H9 (cell line): Measurements from ENCODE around the gene RAMP3. TPM values are rescaled to one million over a fixed set of nuclear protein-coding genes. Genes with fewer than 3 reads are reported as not detected.

Experiments
- DNase-seq: peaks from one replicate; pipeline ENCODE4 v3.0.0-alpha.2; 2017
- H2AFZ ChIP-seq: one replicate; pipeline ENCODE4 v1.6.1; 2013; ENCODE audit warnings: mild to moderate bottlenecking, low read length, control low read depth, moderate library complexity
- H2AK5ac ChIP-seq: 2 replicates; pipeline ENCODE4 v1.6.1; 2013; ENCODE audit warnings: low read length, control low read depth, mixed read lengths; ENCODE audit not compliant: insufficient read length
- H2BK120ac ChIP-seq: one replicate; pipeline ENCODE4 v1.6.1; 2013; ENCODE audit warnings: low read depth, mild to moderate bottlenecking, low read length, control low read depth, inconsistent platforms; ENCODE audit not compliant: poor library complexity, severe bottlenecking
- H2BK12ac ChIP-seq: 2 replicates; pipeline ENCODE4 v1.6.1; 2013; ENCODE audit warnings: low read length, control low read depth, mixed read lengths, low read depth; ENCODE audit not compliant: insufficient read length
- H2BK15ac ChIP-seq: 2 replicates; pipeline ENCODE4 v1.6.1; 2013; ENCODE audit warnings: low read depth, low read length, control low read depth
- H2BK20ac ChIP-seq: one replicate; pipeline ENCODE4 v1.6.1; 2013; ENCODE audit warnings: low read depth, mild to moderate bottlenecking, low read length, control low read depth, inconsistent platforms; ENCODE audit not compliant: poor library complexity, severe bottlenecking
- H2BK5ac ChIP-seq: 2 replicates; pipeline ENCODE4 v1.6.1; 2013; ENCODE audit warnings: low read length, control low read depth, mixed read lengths; ENCODE audit not compliant: insufficient read length
- H3K14ac ChIP-seq: 2 replicates; pipeline ENCODE4 v1.6.1; 2013; ENCODE audit warnings: low read length, control low read depth; ENCODE audit not compliant: insufficient read depth
- H3K18ac ChIP-seq: 2 replicates; pipeline ENCODE4 v1.6.1; 2013; ENCODE audit warnings: low read depth, mild to moderate bottlenecking, mixed read lengths, low read length, control low read depth; ENCODE audit not compliant: insufficient read length
- H3K23ac ChIP-seq: 2 replicates; pipeline ENCODE4 v1.6.1; 2013; ENCODE audit warnings: low read length, control low read depth, mixed read lengths, low read depth; ENCODE audit not compliant: insufficient read length
- H3K23me2 ChIP-seq: 2 replicates; pipeline ENCODE4 v1.6.1; 2013; ENCODE audit warnings: low read depth, mild to moderate bottlenecking, mixed read lengths, low read length, control low read depth; ENCODE audit not compliant: insufficient read length, poor library complexity, severe bottlenecking
- H3K27ac ChIP-seq: 2 replicates; pipeline ENCODE4 v1.5.1; 2013; ENCODE audit warnings: low read length, control low read depth, mixed read lengths, low read depth; ENCODE audit not compliant: insufficient read length
- H3K27me3 ChIP-seq: 2 replicates; pipeline ENCODE4 v1.6.1; 2013; ENCODE audit warnings: low read length, control low read depth, inconsistent platforms; ENCODE audit not compliant: insufficient read depth
- H3K4ac ChIP-seq: 2 replicates; pipeline ENCODE4 v1.6.1; 2013; ENCODE audit warnings: low read depth, mild to moderate bottlenecking, control low read depth, inconsistent platforms, low read length, moderate library complexity
- H3K4me1 ChIP-seq: 2 replicates; pipeline ENCODE4 v1.6.1; 2013; ENCODE audit warnings: low read length, control low read depth, inconsistent platforms; ENCODE audit not compliant: insufficient read depth
- H3K4me2 ChIP-seq: 2 replicates; pipeline ENCODE4 v1.6.1; 2013; ENCODE audit warnings: low read length, control low read depth, mixed read lengths; ENCODE audit not compliant: insufficient read length, insufficient read depth
- H3K56ac ChIP-seq: 2 replicates; pipeline ENCODE4 v1.6.1; 2013; ENCODE audit warnings: low read depth, mild to moderate bottlenecking, mixed read lengths, low read length, control low read depth; ENCODE audit not compliant: insufficient read length
- H3K79me1 ChIP-seq: 2 replicates; pipeline ENCODE4 v1.6.1; 2013; ENCODE audit warnings: low read depth, mild to moderate bottlenecking, moderate library complexity, low read length, control low read depth, inconsistent platforms; ENCODE audit not compliant: insufficient read depth, poor library complexity, severe bottlenecking
- H3K79me2 ChIP-seq: 2 replicates; pipeline ENCODE4 v1.6.1; 2013; ENCODE audit warnings: low read length, control low read depth, inconsistent platforms; ENCODE audit not compliant: insufficient read depth
- H3K9ac ChIP-seq: 2 replicates; pipeline ENCODE4 v1.6.1; 2013; ENCODE audit warnings: low read length, control low read depth, mixed read lengths; ENCODE audit not compliant: insufficient read length; ENCODE audit errors: extremely low read depth
- H3K9me3 ChIP-seq: one replicate; pipeline ENCODE4 v1.6.1; 2013; ENCODE audit warnings: low read depth, low read length, inconsistent platforms; ENCODE audit not compliant: control insufficient read depth
- H3T11ph ChIP-seq: one replicate; pipeline ENCODE4 v1.6.1; 2013; ENCODE audit warnings: mild to moderate bottlenecking, low read length, control low read depth, inconsistent platforms
- H4K20me1 ChIP-seq: one replicate; pipeline ENCODE4 v1.6.1; 2013; ENCODE audit not compliant: control insufficient read depth, insufficient read length, insufficient read depth
- H4K5ac ChIP-seq: 2 replicates; pipeline ENCODE4 v1.6.1; 2013; ENCODE audit warnings: low read depth, mild to moderate bottlenecking, mixed read lengths, low read length, control low read depth; ENCODE audit not compliant: insufficient read length
- H4K8ac ChIP-seq: replicated peaks from 2 replicates; pipeline ENCODE4 v1.6.1; 2013; ENCODE audit warnings: low read length, control low read depth, mixed read lengths, low read depth; ENCODE audit not compliant: insufficient read length
- H4K91ac ChIP-seq: 2 replicates; pipeline ENCODE4 v1.6.1; 2013; ENCODE audit warnings: low read depth, mild to moderate bottlenecking, moderate library complexity, mixed read lengths, low read length, control low read depth; ENCODE audit not compliant: insufficient read length
- H3K27ac Mint-ChIP-seq, 3 experiments: 2 replicates in 2 of 3; 3 replicates in 1 of 3; pipeline ENCODE4 v1.8.0; 2020 to 2021; ENCODE audit warnings: mixed read lengths in 3 of 3, mild to moderate bottlenecking in 1 of 3, moderate library complexity in 1 of 3
- H3K27me3 Mint-ChIP-seq: 2 replicates; pipeline ENCODE4 v1.8.0; 2021; ENCODE audit warnings: low read depth, mild to moderate bottlenecking, moderate library complexity, mixed read lengths
- H3K36me3 Mint-ChIP-seq, 3 experiments: 2 replicates in 2 of 3; 3 replicates in 1 of 3; pipeline ENCODE4 v1.8.0; 2020 to 2021; ENCODE audit warnings: low read depth in 3 of 3, mixed read lengths in 3 of 3; ENCODE audit not compliant: insufficient read depth in 1 of 3
- H3K4me1 Mint-ChIP-seq, 2 experiments: 2 replicates each; pipeline ENCODE4 v1.8.0; 2020; ENCODE audit warnings: mixed read lengths in 2 of 2
- H3K4me3 Mint-ChIP-seq, 2 experiments: 2 replicates in 1 of 2; 3 replicates in 1 of 2; pipeline ENCODE4 v1.8.0; 2020 to 2021; ENCODE audit warnings: mild to moderate bottlenecking in 2 of 2, mixed read lengths in 2 of 2, moderate library complexity in 1 of 2
- H3K9me3 Mint-ChIP-seq, 2 experiments: 2 replicates in 1 of 2; 3 replicates in 1 of 2; pipeline ENCODE4 v1.8.0; 2020; ENCODE audit warnings: mild to moderate bottlenecking in 2 of 2, mixed read lengths in 2 of 2, moderate library complexity in 1 of 2
- WGBS: extraction: QIAGEN DNeasy Blood & Tissue Kit; methylation state at CpG from one replicate; pipeline ENCODE4 v1.1.7; 2013; ENCODE audit warnings: missing lambda C conversion rate, low lambda C conversion rate, mixed read lengths; ENCODE audit not compliant: insufficient read length; ENCODE audit errors: extremely low coverage; 5-methylcytosine and 5-hydroxymethylcytosine counted together
- total RNA-seq: library from RNA; stranded (reverse); gene quantifications from 2 replicates; pipeline ENCODE4 v1.2.1, GENCODE V29; 2021
- TF ChIP-seq, protein P1 (sequence below): fragments of 200-600 bp; sonication (generic); conservative IDR thresholded peaks from 3 replicates; pipeline ENCODE4 v1.8.0; 2021; ENCODE audit warnings: antibody characterized with exemption, mild to moderate bottlenecking

The RAMP3 gene
- total RNA-seq, 1 experiment from 2014 or later = 0.63 TPM

DNA sequence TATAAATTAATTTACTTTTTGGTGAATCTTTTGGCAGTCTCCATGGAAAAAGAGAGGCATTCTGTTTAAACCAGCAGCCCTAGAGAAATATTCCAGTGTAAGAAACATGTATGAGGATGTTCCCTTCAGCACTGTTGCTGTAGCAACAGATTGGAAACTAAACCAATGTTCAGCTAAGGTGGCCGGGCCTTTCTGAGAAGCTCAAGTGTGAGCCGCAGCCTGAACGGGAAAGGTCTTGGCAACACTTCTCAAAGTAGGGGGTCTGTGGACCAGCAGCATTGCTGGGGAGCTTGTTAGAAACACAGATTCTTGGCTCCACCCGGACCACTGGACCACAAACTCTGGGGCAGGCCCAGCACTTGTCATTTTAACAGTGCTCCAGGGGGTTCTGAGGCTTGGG lies 36.2 kb downstream of the RAMP3 start:
- Histone ChIP-seq H3K9ac (no peak overlapping the region), H3K18ac (no peak overlapping the region), H2BK12ac (no peak overlapping the region), H3K4me1 (no peaks in the 10 kb centered on the region), H3K79me2 (no peaks in the 10 kb centered on the region), H3K79me1 (no peaks in the 10 kb centered on the region), H3K9me3 (no peaks in the 10 kb centered on the region), H4K5ac (no peak overlapping the region), H3K27me3 (no peaks in the 10 kb centered on the region), H3K23me2 (no peaks in the 10 kb centered on the region), H2AFZ (no peak overlapping the region), H3T11ph (no peak overlapping the region), H3K4ac (no peak overlapping the region), H3K23ac (no peak overlapping the region), H3K56ac (no peak overlapping the region), H2BK15ac (no peak overlapping the region; the same call in 1 of the 2 replicates), H2AK5ac (no peak overlapping the region), H4K20me1 (no peaks in the 10 kb centered on the region), H4K8ac (no peak overlapping the region), H3K27ac (no peak overlapping the region), H2BK5ac (no peak overlapping the region), H3K14ac (no peak overlapping the region), H2BK120ac (no peak overlapping the region), H2BK20ac (no peak overlapping the region), H3K4me2 (no peak overlapping the region), H4K91ac (no peak overlapping the region)
- WGBS = no CpG with 5 or more reads among the region's 4 CpGs
- no peak for DNase-seq
- H3K9me3 Mint-ChIP-seq = no peaks in the 10 kb centered on the region; a peak in 2 of 5 replicates
- H3K27ac Mint-ChIP-seq = no peak overlapping the region
- no peak overlapping the region for H3K4me3 Mint-ChIP-seq
- TF ChIP-seq, protein P1, sequence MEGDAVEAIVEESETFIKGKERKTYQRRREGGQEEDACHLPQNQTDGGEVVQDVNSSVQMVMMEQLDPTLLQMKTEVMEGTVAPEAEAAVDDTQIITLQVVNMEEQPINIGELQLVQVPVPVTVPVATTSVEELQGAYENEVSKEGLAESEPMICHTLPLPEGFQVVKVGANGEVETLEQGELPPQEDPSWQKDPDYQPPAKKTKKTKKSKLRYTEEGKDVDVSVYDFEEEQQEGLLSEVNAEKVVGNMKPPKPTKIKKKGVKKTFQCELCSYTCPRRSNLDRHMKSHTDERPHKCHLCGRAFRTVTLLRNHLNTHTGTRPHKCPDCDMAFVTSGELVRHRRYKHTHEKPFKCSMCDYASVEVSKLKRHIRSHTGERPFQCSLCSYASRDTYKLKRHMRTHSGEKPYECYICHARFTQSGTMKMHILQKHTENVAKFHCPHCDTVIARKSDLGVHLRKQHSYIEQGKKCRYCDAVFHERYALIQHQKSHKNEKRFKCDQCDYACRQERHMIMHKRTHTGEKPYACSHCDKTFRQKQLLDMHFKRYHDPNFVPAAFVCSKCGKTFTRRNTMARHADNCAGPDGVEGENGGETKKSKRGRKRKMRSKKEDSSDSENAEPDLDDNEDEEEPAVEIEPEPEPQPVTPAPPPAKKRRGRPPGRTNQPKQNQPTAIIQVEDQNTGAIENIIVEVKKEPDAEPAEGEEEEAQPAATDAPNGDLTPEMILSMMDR = no peak
- H3K4me1 Mint-ChIP-seq = no peaks in the 10 kb centered on the region
- H3K27me3 Mint-ChIP-seq = peaks cover 10% of the 10 kb centered on the region
- H3K36me3 Mint-ChIP-seq = no peaks in the 10 kb centered on the region
